BJ (cell line): Measurements from ENCODE around the gene PLAGL1. TPM values are rescaled to one million over a fixed set of nuclear protein-coding genes. Genes with fewer than 3 reads are reported as not detected.
A peak's percentile ranks its signal among the peaks of the same experiment; 100 is the strongest.

ENCODE experiments used
- CTCF ChIA-PET: fragments of 350-600 bp; formaldehyde crosslinking; extraction: SDS; loops from one replicate; lab custom pipeline; 2021; ENCODE audit warnings: antibody characterized with exemption, inconsistent platforms; lab: Yijun Ruan, JAX
- POLR2A ChIA-PET: fragments of 300-600 bp; sonication (Branson Sonifier 250); formaldehyde crosslinking; extraction: SDS; loops from one replicate; lab custom pipeline; 2021; ENCODE audit warnings: antibody characterized with exemption; lab: Charles Lee
- DNase-seq: peaks from one replicate; pipeline ENCODE4 v3.0.0-alpha.2; 2011; ENCODE audit warnings: low read depth
- H3K27me3 ChIP-seq: 2 replicates; pipeline ENCODE4 v1.6.0; 2011; ENCODE audit warnings: low read length; ENCODE audit not compliant: control insufficient read depth, insufficient read depth
- H3K36me3 ChIP-seq: 2 replicates; pipeline ENCODE4 v1.5.1; 2011; ENCODE audit warnings: low read length; ENCODE audit not compliant: control insufficient read depth, insufficient read depth
- H3K4me3 ChIP-seq: 2 replicates; pipeline ENCODE4 v1.5.1; 2011; ENCODE audit warnings: low read depth, mild to moderate bottlenecking, control low read depth, low read length
- polyA plus RNA-seq: library from polyadenylated mRNA; depleted of rRNA; stranded (reverse); fragments of >200 nt; gene quantifications from 2 replicates; pipeline ENCODE4 v1.2.3, GENCODE V29; 2011
- TF ChIP-seq, protein P1 (sequence below): IDR thresholded peaks from 2 replicates; pipeline ENCODE4 v1.5.1; 2011; ENCODE audit warnings: low read depth, mild to moderate bottlenecking, control low read depth, inconsistent platforms, low read length, moderate library complexity; ENCODE audit not compliant: insufficient read depth

PLAGL1 gene
- polyA plus RNA-seq, 1 experiment = 68.0 TPM

GRCh38 chr6:144008846-144009245 is 787 bp upstream of the PLAGL1 start:
- POLR2A ChIA-PET = no interaction called here
- CTCF ChIA-PET = interaction anchor here (0.7 to 2.4 kb wide), 4 partner anchors 67 to 435 kb away, joined by 3 to 12 read pairs (median 4); no protein-coding TSS in a partner anchor
- no peaks in the 10 kb centered on the region for H3K27me3 ChIP-seq

GRCh38 chr6:144007478-144008119 is 460 bp downstream of the PLAGL1 start:
- no peak for DNase-seq
- ChIA-PET POLR2A (interaction anchor here (0.6 kb wide), 2 partner anchors 149 to 248 kb away, joined by 4 to 14 read pairs; no protein-coding TSS in a partner anchor), CTCF (interaction anchor here (1.1 to 2.4 kb wide), 5 partner anchors 13 to 452 kb away, joined by 3 to 12 read pairs (median 4); no protein-coding TSS in a partner anchor)
- TF ChIP-seq, protein P1, sequence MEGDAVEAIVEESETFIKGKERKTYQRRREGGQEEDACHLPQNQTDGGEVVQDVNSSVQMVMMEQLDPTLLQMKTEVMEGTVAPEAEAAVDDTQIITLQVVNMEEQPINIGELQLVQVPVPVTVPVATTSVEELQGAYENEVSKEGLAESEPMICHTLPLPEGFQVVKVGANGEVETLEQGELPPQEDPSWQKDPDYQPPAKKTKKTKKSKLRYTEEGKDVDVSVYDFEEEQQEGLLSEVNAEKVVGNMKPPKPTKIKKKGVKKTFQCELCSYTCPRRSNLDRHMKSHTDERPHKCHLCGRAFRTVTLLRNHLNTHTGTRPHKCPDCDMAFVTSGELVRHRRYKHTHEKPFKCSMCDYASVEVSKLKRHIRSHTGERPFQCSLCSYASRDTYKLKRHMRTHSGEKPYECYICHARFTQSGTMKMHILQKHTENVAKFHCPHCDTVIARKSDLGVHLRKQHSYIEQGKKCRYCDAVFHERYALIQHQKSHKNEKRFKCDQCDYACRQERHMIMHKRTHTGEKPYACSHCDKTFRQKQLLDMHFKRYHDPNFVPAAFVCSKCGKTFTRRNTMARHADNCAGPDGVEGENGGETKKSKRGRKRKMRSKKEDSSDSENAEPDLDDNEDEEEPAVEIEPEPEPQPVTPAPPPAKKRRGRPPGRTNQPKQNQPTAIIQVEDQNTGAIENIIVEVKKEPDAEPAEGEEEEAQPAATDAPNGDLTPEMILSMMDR = no peak
- no peaks in the 10 kb centered on the region for H3K36me3 ChIP-seq
- peak overlapping the region; percentile 57 for H3K4me3 ChIP-seq
- H3K27me3 ChIP-seq = no peaks in the 10 kb centered on the region

More at GRCh38 chr6:144008846-144009245, 787 bp upstream of the PLAGL1 start:
- no peaks in the 10 kb centered on the region for H3K36me3 ChIP-seq
- TF ChIP-seq, protein P1 = no peak
- no peak for DNase-seq
- no peak overlapping the region for H3K4me3 ChIP-seq

- TF ChIP-seq, protein P1 = no peak
- ChIA-PET POLR2A (interaction anchor here (0.6 kb wide), 1 partner anchor 247 kb away, joined by 14 read pairs; no protein-coding TSS in a partner anchor), CTCF (interaction anchor here (1.1 to 1.2 kb wide), 2 partner anchors 65 to 451 kb away, joined by 3 to 4 read pairs; no protein-coding TSS in a partner anchor)
- Histone ChIP-seq H3K4me3 (peak overlapping the region; percentile 57), H3K27me3 (no peaks in the 10 kb centered on the region), H3K36me3 (no peaks in the 10 kb centered on the region)
- no peak for DNase-seq
These were observed 1.2 kb downstream of the PLAGL1 start for GRCh38 chr6:144006736-144007477.

GRCh38 chr6:143999406-143999805 is 8.7 kb downstream of the PLAGL1 start:
- no peak for DNase-seq
- CTCF ChIA-PET = interaction anchor here (0.9 to 1.7 kb wide), 2 partner anchors 14 to 424 kb away, joined by 3 read pairs; no protein-coding TSS in a partner anchor
- TF ChIP-seq, protein P1 = no peak
- H3K4me3 ChIP-seq = no peak overlapping the region
- POLR2A ChIA-PET = no interaction called here
- H3K27me3 ChIP-seq = no peaks in the 10 kb centered on the region
- no peaks in the 10 kb centered on the region for H3K36me3 ChIP-seq

GRCh38 chr6:143998686-143999085 is 9.4 kb downstream of the PLAGL1 start:
- TF ChIP-seq, protein P1 = no peak
- H3K4me3 ChIP-seq = no peak overlapping the region
- DNase-seq = no peak
- H3K36me3 ChIP-seq = no peaks in the 10 kb centered on the region
- POLR2A ChIA-PET = no interaction called here
- CTCF ChIA-PET = interaction anchor here (0.5 to 1.0 kb wide), 4 partner anchors 13 to 58 kb away, joined by 3 to 6 read pairs (median 4); no protein-coding TSS in a partner anchor
- H3K27me3 ChIP-seq = no peaks in the 10 kb centered on the region
